ENCODE data around the gene RABGEF1. TPM values are rescaled to one million over a fixed set of nuclear protein-coding genes. Genes with fewer than 3 reads are reported as not detected.
"Not testable (repeated sequence)": the region's sequence is repeated elsewhere in the genome, so short reads cannot be mapped to it uniquely, and the experiment has no call there.

Gene RABGEF1
- total RNA-seq, 1 donor from 2014 or later = 26.8 TPM

GRCh38 chr7:66825538-66825937 is 85.0 kb downstream of the RABGEF1 start:
- not testable (repeated sequence) for H3K36me3 Mint-ChIP-seq (ENCODE audit: low read depth); H3K27me3 Mint-ChIP-seq (ENCODE audit: low read depth); H3K27ac Mint-ChIP-seq (ENCODE audit: unreplicated experiment); H3K4me1 Mint-ChIP-seq (ENCODE audit: low read depth); H3K9me3 Mint-ChIP-seq (ENCODE audit: low read depth); H3K4me3 Mint-ChIP-seq (ENCODE audit: unreplicated experiment)
- peak; percentile 62 for TF ChIP-seq CTCF (IDR thresholded peaks at IDR 0.05)
- peak; percentile 37 for DNase-seq (ENCODE audit: low spot score)

- peak; percentile 4 for DNase-seq (ENCODE audit: low spot score)
Measured at GRCh38 chr7:66826649-66827048, 86.1 kb downstream of the RABGEF1 start.

GRCh38 chr7:66830976-66831375 is 90.4 kb downstream of the RABGEF1 start:
- H3K27ac Mint-ChIP-seq (ENCODE audit: unreplicated experiment); H3K9me3 Mint-ChIP-seq (ENCODE audit: low read depth); H3K4me3 Mint-ChIP-seq (ENCODE audit: unreplicated experiment); H3K27me3 Mint-ChIP-seq (ENCODE audit: low read depth); H3K4me1 Mint-ChIP-seq (ENCODE audit: low read depth); H3K36me3 Mint-ChIP-seq (ENCODE audit: low read depth): not testable (repeated sequence)
- peak; percentile 53 for DNase-seq (ENCODE audit: low spot score)

More at GRCh38 chr7:66826649-66827048, 86.1 kb downstream of the RABGEF1 start:
- no peak for TF ChIP-seq CTCF (IDR thresholded peaks at IDR 0.05)
- H3K36me3 Mint-ChIP-seq (ENCODE audit: low read depth) = peaks cover 1% of the 10 kb centered on the region
- H3K4me1 Mint-ChIP-seq (ENCODE audit: low read depth) = no peaks in the 10 kb centered on the region
- no peak overlapping the region for H3K27ac Mint-ChIP-seq (ENCODE audit: unreplicated experiment)
- no peak overlapping the region for H3K4me3 Mint-ChIP-seq (ENCODE audit: unreplicated experiment)
- H3K27me3 Mint-ChIP-seq (ENCODE audit: low read depth) = no peaks in the 10 kb centered on the region
- H3K9me3 Mint-ChIP-seq (ENCODE audit: low read depth) = peaks cover 6% of the 10 kb centered on the region

GRCh38 chr7:66832531-66833351 is 92.2 kb downstream of the RABGEF1 start:
- TF ChIP-seq CTCF (IDR thresholded peaks at IDR 0.05) = no peak
- DNase-seq (ENCODE audit: low spot score) = peak; percentile 70
- Mint-ChIP-seq H3K36me3 (ENCODE audit: low read depth) (no peaks in the 10 kb centered on the region), H3K4me1 (ENCODE audit: low read depth) (no peaks in the 10 kb centered on the region), H3K9me3 (ENCODE audit: low read depth) (peaks cover 6% of the 10 kb centered on the region), H3K27ac (ENCODE audit: unreplicated experiment) (no peak overlapping the region), H3K4me3 (ENCODE audit: unreplicated experiment) (no peak overlapping the region), H3K27me3 (ENCODE audit: low read depth) (no peaks in the 10 kb centered on the region)

- Mint-ChIP-seq H3K4me3 (ENCODE audit: unreplicated experiment) (no peak overlapping the region), H3K36me3 (ENCODE audit: low read depth) (no peaks in the 10 kb centered on the region), H3K9me3 (ENCODE audit: low read depth) (peaks cover 6% of the 10 kb centered on the region), H3K27me3 (ENCODE audit: low read depth) (no peaks in the 10 kb centered on the region), H3K4me1 (ENCODE audit: low read depth) (no peaks in the 10 kb centered on the region), H3K27ac (ENCODE audit: unreplicated experiment) (no peak overlapping the region)
- DNase-seq (ENCODE audit: low spot score) = peak; percentile 64
- TF ChIP-seq CTCF (IDR thresholded peaks at IDR 0.05) = peak; percentile 63
Measured at GRCh38 chr7:66837007-66837406, 96.5 kb downstream of the RABGEF1 start.

- no peak for TF ChIP-seq CTCF (IDR thresholded peaks at IDR 0.05)
- peak; percentile 50 for DNase-seq (ENCODE audit: low spot score)
- Mint-ChIP-seq H3K9me3 (ENCODE audit: low read depth) (peaks cover 6% of the 10 kb centered on the region), H3K27me3 (ENCODE audit: low read depth) (no peaks in the 10 kb centered on the region), H3K4me1 (ENCODE audit: low read depth) (no peaks in the 10 kb centered on the region), H3K27ac (ENCODE audit: unreplicated experiment) (no peak overlapping the region), H3K4me3 (ENCODE audit: unreplicated experiment) (no peak overlapping the region), H3K36me3 (ENCODE audit: low read depth) (no peaks in the 10 kb centered on the region)
Measured at GRCh38 chr7:66837661-66838060, 97.1 kb downstream of the RABGEF1 start.

All from chondrocyte (in vitro differentiated cells).